Activated CD4-positive, alpha-beta memory T cell treated with anti-CD3 and anti-CD28 coated beads for 36 hours (primary cell): ENCODE results near the gene ZNF384. TPM values are rescaled to one million over a fixed set of nuclear protein-coding genes. Genes with fewer than 3 reads are reported as not detected.
"Not testable (repeated sequence)": the region's sequence is repeated elsewhere in the genome, so short reads cannot be mapped to it uniquely, and the experiment has no call there.

ENCODE experiments used
- CTCF ChIA-PET: fragments of 350-600 bp; sonication (Branson Sonifier 250); formaldehyde crosslinking; loops from one replicate; lab custom pipeline; 2021; ENCODE audit warnings: antibody characterized with exemption, inconsistent platforms; lab: Charles Lee
- POLR2A ChIA-PET: fragments of 350-600 bp; sonication (Branson Sonifier 250); formaldehyde crosslinking; loops from one replicate; lab custom pipeline; 2021; ENCODE audit warnings: antibody characterized with exemption; lab: Charles Lee
- DNase-seq: peaks from one replicate; pipeline ENCODE4 v3.0.0-alpha.2; 2020
- H3K27ac Mint-ChIP-seq: one replicate; pipeline ENCODE4 v1.8.0; 2021; ENCODE audit warnings: mixed read lengths
- H3K27me3 Mint-ChIP-seq: one replicate; pipeline ENCODE4 v1.8.0; 2021; ENCODE audit warnings: mixed read lengths
- H3K36me3 Mint-ChIP-seq: one replicate; pipeline ENCODE4 v1.8.0; 2021; ENCODE audit warnings: mixed read lengths
- H3K4me1 Mint-ChIP-seq: one replicate; pipeline ENCODE4 v1.8.0; 2021; ENCODE audit warnings: low read depth, mixed read lengths
- H3K4me3 Mint-ChIP-seq: one replicate; pipeline ENCODE4 v1.8.0; 2021; ENCODE audit warnings: mild to moderate bottlenecking, mixed read lengths
- H3K9me3 Mint-ChIP-seq: one replicate; pipeline ENCODE4 v1.8.0; 2021; ENCODE audit warnings: mixed read lengths
- intact Hi-C: fragments of 100-400 bp; cut with micrococcal nuclease; formaldehyde crosslinking; loops from one replicate; pipeline ENCODE4 v1.15.1; 2023
- total RNA-seq, 2 experiments: library from RNA; stranded (reverse); gene quantifications; one replicate each; pipeline ENCODE4 v1.2.3, GENCODE V29; 2021

The ZNF384 gene
- total RNA-seq, 2 experiments from 2014 or later = 55.3 to 56.3 TPM

DNA sequence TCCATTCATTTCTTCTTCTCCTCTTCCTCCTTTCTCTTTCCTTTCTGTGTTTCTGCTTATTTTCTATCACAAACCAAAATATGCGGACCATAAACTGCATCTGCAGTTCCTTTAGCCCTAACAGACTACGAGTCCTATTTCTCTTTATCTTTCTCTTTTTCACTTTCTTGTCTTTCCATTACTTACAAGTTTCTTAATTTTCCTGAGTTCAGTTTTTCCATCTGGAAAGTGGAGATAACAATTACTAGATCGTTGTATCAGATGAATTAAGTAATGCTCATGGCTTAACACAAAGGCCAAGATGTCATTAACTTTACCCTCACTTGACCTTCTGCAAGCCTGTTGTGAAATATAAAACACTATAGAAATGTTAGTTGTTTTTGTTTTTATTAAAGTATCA is 33.7 kb upstream of the ZNF384 start:
- peak overlapping the region; percentile 7 for H3K27ac Mint-ChIP-seq
- H3K4me1 Mint-ChIP-seq = peaks cover 25% of the 10 kb centered on the region
- no peak overlapping the region for H3K4me3 Mint-ChIP-seq
- ChIA-PET POLR2A (interaction anchor here (1.0 to 2.0 kb wide), 4 partner anchors 30 to 115 kb away, joined by 7 to 53 read pairs (median 10); partner anchors contain the start of genes MLF2 and ZNF384), CTCF (interaction anchor here (0.6 to 3.5 kb wide), 11 partner anchors 30 to 222 kb away, joined by 3 to 34 read pairs (median 5); partner anchors contain the start of genes LAG3, MLF2 and ZNF384)
- intact Hi-C loops = no loop called here
- H3K27me3 Mint-ChIP-seq = no peaks in the 10 kb centered on the region
- no peaks in the 10 kb centered on the region for H3K9me3 Mint-ChIP-seq
- peaks cover 6% of the 10 kb centered on the region for H3K36me3 Mint-ChIP-seq
- no peak for DNase-seq

DNA sequence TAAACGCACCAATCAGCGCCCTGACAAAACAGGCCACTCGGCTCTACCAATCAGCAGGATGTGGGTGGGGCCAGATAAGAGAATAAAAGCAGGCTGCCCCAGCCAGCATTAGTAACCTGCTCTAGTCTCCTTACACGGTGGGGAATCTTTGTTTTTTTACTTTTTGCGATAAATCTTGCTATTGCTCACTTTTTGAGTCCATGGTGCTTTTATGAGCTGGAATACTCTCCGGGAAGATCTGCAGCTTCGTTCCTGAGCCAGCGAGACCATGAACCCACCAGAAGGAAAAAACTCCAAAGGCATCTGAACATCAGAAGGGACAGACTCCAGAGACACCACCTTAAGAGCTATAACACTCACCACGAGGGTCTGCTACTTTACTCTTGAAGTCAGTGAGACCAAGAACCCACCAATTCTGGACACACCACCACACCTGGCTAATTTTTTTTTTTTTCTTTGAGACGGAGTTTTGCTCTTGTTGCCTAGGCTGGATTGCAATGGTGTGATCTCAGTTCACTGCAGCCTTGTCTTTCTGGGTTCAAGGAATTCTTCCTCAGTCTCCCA is 27.8 kb upstream of the ZNF384 start:
- H3K27me3 Mint-ChIP-seq = peaks cover 3% of the 10 kb centered on the region
- H3K4me1 Mint-ChIP-seq = no peaks in the 10 kb centered on the region
- ChIA-PET POLR2A (interaction anchor here (0.7 kb wide), 1 partner anchor 8 kb away, joined by 3 read pairs; no protein-coding TSS in a partner anchor), CTCF (interaction anchor here (1.0 kb wide), 1 partner anchor 18 kb away, joined by 3 read pairs; no protein-coding TSS in a partner anchor)
- no peak for DNase-seq
- H3K36me3 Mint-ChIP-seq = no peaks in the 10 kb centered on the region
- H3K9me3 Mint-ChIP-seq = no peaks in the 10 kb centered on the region
- intact Hi-C loops = no loop called here
- no peak overlapping the region for H3K27ac Mint-ChIP-seq
- no peak overlapping the region for H3K4me3 Mint-ChIP-seq

- CTCF ChIA-PET = interaction anchor here (1.0 to 1.2 kb wide), 2 partner anchors 8 to 17 kb away, joined by 3 to 6 read pairs; partner anchors contain the start of gene COPS7A
- H3K4me1 Mint-ChIP-seq, intact Hi-C loops, H3K27ac Mint-ChIP-seq, H3K9me3 Mint-ChIP-seq, H3K4me3 Mint-ChIP-seq, H3K36me3 Mint-ChIP-seq, POLR2A ChIA-PET, H3K27me3 Mint-ChIP-seq, DNase-seq: not testable (repeated sequence)
Measured at GRCh38 chr12:6716031-6716873, 27.1 kb upstream of the ZNF384 start.

DNA sequence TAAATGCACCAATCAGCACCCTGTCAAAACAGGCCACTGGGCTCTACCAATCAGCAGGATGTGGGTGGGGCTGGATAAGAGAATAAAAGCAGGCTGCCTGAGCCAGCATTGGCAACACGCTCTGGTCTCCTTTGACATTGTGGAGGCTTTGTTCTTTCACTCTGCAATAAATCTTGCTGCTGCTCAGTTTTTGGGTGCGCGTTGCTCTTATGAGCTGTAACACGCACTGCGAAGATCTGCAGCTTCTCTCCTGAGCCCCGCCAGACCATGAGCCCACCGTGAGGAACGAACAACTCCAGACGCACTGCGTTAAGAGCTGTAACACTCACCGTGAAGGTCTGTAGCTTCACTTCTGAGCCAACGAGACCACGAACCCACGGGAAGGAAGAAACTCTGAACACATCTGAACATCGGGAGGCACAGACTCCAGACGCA is 19.8 kb upstream of the ZNF384 start:
- intact Hi-C loops = no loop called here
- CTCF ChIA-PET = interaction anchor here (0.9 kb wide), 1 partner anchor 88 kb away, joined by 3 read pairs; no protein-coding TSS in a partner anchor
- peak; percentile 42 for DNase-seq
- H3K27ac Mint-ChIP-seq = no peak overlapping the region
- no peaks in the 10 kb centered on the region for H3K36me3 Mint-ChIP-seq
- H3K4me3 Mint-ChIP-seq = peak overlapping the region; percentile 3
- H3K27me3 Mint-ChIP-seq = peaks cover 9% of the 10 kb centered on the region
- no peaks in the 10 kb centered on the region for H3K9me3 Mint-ChIP-seq
- H3K4me1 Mint-ChIP-seq = peaks cover 6% of the 10 kb centered on the region
- POLR2A ChIA-PET = interaction anchor here (0.6 to 1.0 kb wide), 3 partner anchors 9 to 104 kb away, joined by 3 read pairs; partner anchors contain the start of gene COPS7A

GRCh38 chr12:6708351-6708750 is 19.2 kb upstream of the ZNF384 start:
- H3K4me3 Mint-ChIP-seq, intact Hi-C loops, H3K9me3 Mint-ChIP-seq, H3K27ac Mint-ChIP-seq, DNase-seq, H3K4me1 Mint-ChIP-seq, H3K36me3 Mint-ChIP-seq: not testable (repeated sequence)
- POLR2A ChIA-PET = interaction anchor here (0.6 kb wide), 1 partner anchor 105 kb away, joined by 3 read pairs; no protein-coding TSS in a partner anchor
- H3K27me3 Mint-ChIP-seq = peaks cover 14% of the 10 kb centered on the region
- CTCF ChIA-PET = interaction anchor here (0.9 kb wide), 1 partner anchor 87 kb away, joined by 3 read pairs; no protein-coding TSS in a partner anchor

GRCh38 chr12:6703631-6704030 is 14.5 kb upstream of the ZNF384 start:
- no peak overlapping the region for H3K27ac Mint-ChIP-seq
- H3K4me1 Mint-ChIP-seq = peaks cover 13% of the 10 kb centered on the region

DNA sequence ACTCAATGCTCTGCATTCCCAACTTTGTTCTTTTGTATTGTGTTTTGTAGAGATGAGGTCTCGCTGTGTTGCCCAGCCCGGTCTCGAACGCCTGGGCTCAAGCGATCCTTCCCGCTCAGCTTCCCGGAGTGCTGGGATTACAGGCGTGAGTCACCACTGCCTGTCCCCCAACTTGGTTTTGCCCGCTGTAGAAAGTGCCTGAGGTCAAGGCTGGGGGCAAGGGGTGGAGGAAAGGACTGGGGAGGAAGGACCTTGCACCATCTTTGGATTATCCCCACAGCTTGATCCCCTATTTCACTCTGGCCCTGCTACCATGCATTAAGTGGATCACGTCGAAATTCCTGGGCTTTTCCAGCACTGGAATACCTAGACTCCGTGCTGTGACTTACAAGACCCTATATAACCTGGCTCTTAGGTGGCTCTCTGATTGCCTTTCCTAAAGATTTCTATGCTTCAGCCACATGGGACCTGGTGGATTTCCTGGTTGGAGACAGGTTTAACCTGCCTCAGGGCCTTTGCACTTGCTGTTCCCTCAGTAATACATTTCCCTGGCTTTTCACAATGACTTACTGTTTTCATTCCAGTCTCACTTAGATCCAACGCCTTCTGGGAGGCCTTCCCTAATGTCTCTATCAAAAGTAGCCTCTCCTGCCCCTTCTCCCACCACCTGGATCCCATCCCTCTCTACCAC is 12.0 kb upstream of the ZNF384 start:
- H3K4me3 Mint-ChIP-seq = peak overlapping the region; percentile 68
- DNase-seq = no peak
- CTCF ChIA-PET = no interaction called here
- no peak overlapping the region for H3K27ac Mint-ChIP-seq
- H3K36me3 Mint-ChIP-seq = no peaks in the 10 kb centered on the region
- H3K9me3 Mint-ChIP-seq = no peaks in the 10 kb centered on the region
- H3K4me1 Mint-ChIP-seq = peaks cover 13% of the 10 kb centered on the region
- POLR2A ChIA-PET = no interaction called here
- peaks cover 50% of the 10 kb centered on the region for H3K27me3 Mint-ChIP-seq
- intact Hi-C loops = no loop called here

More at GRCh38 chr12:6703631-6704030, 14.5 kb upstream of the ZNF384 start:
- DNase-seq = peak; percentile 22
- intact Hi-C loops = no loop called here
- Mint-ChIP-seq H3K27me3 (peaks cover 47% of the 10 kb centered on the region), H3K4me3 (no peak overlapping the region), H3K36me3 (no peaks in the 10 kb centered on the region), H3K9me3 (no peaks in the 10 kb centered on the region)
- CTCF ChIA-PET = interaction anchor here (0.7 kb wide), 1 partner anchor 188 kb away, joined by 3 read pairs; no protein-coding TSS in a partner anchor
- POLR2A ChIA-PET = no interaction called here

- Mint-ChIP-seq H3K27ac (no peak within 1 kb of the TSS), H3K4me3 (peak within 1 kb of the TSS; percentile 68), H3K36me3 (no peaks in the 10 kb centered on the region), H3K27me3 (peaks cover 50% of the 10 kb centered on the region), H3K4me1 (peaks cover 13% of the 10 kb centered on the region), H3K9me3 (no peaks in the 10 kb centered on the region)
- intact Hi-C loops = no loop called here
- DNase-seq = peak; percentile 66
- ChIA-PET CTCF (interaction anchor here (0.8 kb wide), 1 partner anchor 125 kb away, joined by 3 read pairs; no protein-coding TSS in a partner anchor), POLR2A (no interaction called here)
Measured at GRCh38 chr12:6700646-6701051, 11.5 kb upstream of the ZNF384 start, which contains the start of gene PIANP. TSS of gene PIANP (minus strand) at chr12:6700815. CDS start at chr12:6698061, 2,754 bp downstream.

DNA sequence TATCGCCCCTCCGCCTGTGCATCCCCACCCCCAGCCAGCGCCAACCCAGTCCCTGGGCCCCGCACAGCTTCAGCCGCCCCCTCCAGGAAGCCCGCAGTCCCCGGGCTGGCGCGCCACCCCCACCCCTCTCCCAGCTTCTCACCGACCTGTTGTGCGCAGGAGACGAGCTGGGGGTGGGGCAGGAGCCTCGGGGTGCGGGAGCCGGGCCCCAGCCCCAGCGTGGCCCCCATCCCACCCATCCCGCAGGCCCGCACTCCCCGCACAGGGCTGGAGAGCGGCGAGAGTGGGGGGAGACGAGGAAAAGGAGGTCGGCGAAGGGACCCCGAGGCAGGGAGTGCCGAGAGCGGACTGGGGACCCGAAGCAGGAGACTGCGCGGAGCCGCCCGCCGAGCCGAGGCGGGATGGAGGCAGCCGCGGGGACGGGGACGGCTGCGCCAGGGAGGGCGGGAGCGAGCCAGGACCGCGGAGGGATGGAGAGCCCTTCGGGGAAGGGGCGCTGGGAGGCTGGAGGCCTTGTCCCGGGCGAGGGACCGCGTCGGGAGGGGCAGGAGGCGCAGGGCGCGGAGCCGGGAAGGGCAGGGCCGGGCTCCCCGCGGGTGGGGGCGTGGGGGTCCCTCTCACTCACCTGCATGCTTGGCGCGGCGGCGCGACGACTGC is 10.9 kb upstream of the ZNF384 start:
- intact Hi-C loops = no loop called here
- Mint-ChIP-seq H3K4me3 (peak overlapping the region; percentile 40), H3K4me1 (peaks cover 13% of the 10 kb centered on the region), H3K27ac (no peak overlapping the region), H3K9me3 (no peaks in the 10 kb centered on the region), H3K36me3 (no peaks in the 10 kb centered on the region), H3K27me3 (peaks cover 47% of the 10 kb centered on the region)
- ChIA-PET POLR2A (interaction anchor here (0.9 kb wide), 1 partner anchor 11 kb away, joined by 8 read pairs; the partner anchor contains the start of gene ZNF384), CTCF (interaction anchor here (0.8 to 1.4 kb wide), 5 partner anchors 11 to 126 kb away, joined by 3 to 4 read pairs (median 3); partner anchors contain the start of genes COPS7A and ZNF384)
- peak; percentile 30 for DNase-seq

DNA sequence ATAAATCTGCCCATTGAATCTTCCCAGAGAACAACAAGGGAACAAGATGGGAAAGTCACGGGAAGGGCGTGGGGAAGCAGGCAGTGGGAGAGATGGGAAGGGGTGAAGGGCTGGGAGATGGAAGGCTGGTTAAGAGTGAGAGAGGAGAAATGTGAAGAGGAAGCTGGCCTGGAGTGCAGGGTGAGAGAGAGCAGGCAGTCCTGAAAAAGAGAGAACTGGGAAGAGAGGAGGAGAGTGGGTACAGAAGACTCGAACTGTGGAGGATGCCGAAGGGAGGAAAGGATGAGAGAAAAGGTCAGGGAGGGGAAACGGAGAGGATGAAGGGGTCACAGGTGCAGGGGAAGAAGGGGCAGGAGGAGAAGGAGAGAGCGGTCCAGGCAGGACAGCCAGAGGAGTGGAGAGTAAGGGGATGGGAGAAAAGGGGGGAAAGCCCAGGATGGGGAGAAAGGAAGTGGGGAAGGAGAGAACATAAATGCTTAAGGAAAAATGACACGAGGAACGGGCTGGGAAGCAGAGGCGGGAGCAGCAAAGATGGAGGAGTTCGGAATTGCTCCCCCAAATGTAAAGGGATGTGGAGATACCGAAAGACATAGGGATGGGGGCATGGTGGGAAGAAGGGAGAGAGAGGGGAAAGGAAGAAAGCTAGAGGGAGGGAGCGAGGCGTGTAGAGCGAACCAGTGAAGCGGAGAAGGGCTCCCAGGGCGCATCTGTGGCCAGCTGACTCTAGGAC is 10.2 kb upstream of the ZNF384 start:
- no peaks in the 10 kb centered on the region for H3K9me3 Mint-ChIP-seq
- H3K36me3 Mint-ChIP-seq = no peaks in the 10 kb centered on the region
- intact Hi-C loops = no loop called here
- peak overlapping the region; percentile 40 for H3K4me3 Mint-ChIP-seq
- no peak overlapping the region for H3K27ac Mint-ChIP-seq
- peaks cover 13% of the 10 kb centered on the region for H3K4me1 Mint-ChIP-seq
- no peak for DNase-seq
- peaks cover 44% of the 10 kb centered on the region for H3K27me3 Mint-ChIP-seq
- POLR2A ChIA-PET = interaction anchor here (0.9 kb wide), 1 partner anchor 10 kb away, joined by 8 read pairs; the partner anchor contains the start of gene ZNF384
- CTCF ChIA-PET = interaction anchor here (0.8 to 1.4 kb wide), 7 partner anchors 10 to 127 kb away, joined by 3 to 4 read pairs (median 3); partner anchors contain the start of genes COPS7A and ZNF384
